H1 (cell line): ENCODE measurements around the gene SLC35G2. TPM values are rescaled to one million over a fixed set of nuclear protein-coding genes. Genes with fewer than 3 reads are reported as not detected.
"Not testable (repeated sequence)": the region's sequence is repeated elsewhere in the genome, so short reads cannot be mapped to it uniquely, and the experiment has no call there.

ENCODE experiments used
- CTCF ChIA-PET: fragments of 300-600 bp; sonication (Branson Sonifier 250); formaldehyde crosslinking; loops from one replicate; lab custom pipeline; 2021; ENCODE audit not compliant: partially characterized antibody; lab: Charles Lee
- POLR2A ChIA-PET: fragments of 300-600 bp; sonication (Branson Sonifier 250); formaldehyde crosslinking; loops from one replicate; lab custom pipeline; 2021; ENCODE audit warnings: inconsistent platforms; ENCODE audit not compliant: partially characterized antibody; lab: Charles Lee
- DNase-seq, 2 experiments: peaks; one replicate each; pipeline versions ENCODE4 v3.0.0 to v3.0.0-alpha.2; 2010 to 2022; ENCODE audit warnings: low spot score in 2 of 2, low read depth in 1 of 2, mixed read lengths in 1 of 2
- FAIRE-seq: peaks from 2 replicates; lab custom pipeline; 2011; peaks lifted over from hg19 to GRCh38; lab: Jason Lieb, UNC
- H2AFZ ChIP-seq: 2 replicates; pipeline ENCODE4 v1.8.1; 2012; ENCODE audit warnings: low read length, inconsistent platforms
- H2AK5ac ChIP-seq: 2 replicates; pipeline ENCODE4 v1.6.1; 2013; ENCODE audit warnings: low read depth, low read length
- H2BK120ac ChIP-seq: replicated peaks from 2 replicates; pipeline ENCODE3; 2013; ENCODE audit warnings: low read depth, low read length, inconsistent platforms
- H2BK12ac ChIP-seq: 2 replicates; pipeline ENCODE4 v1.6.1; 2013; ENCODE audit warnings: low read depth, low read length
- H2BK15ac ChIP-seq: 2 replicates; pipeline ENCODE4 v1.6.1; 2013; ENCODE audit warnings: low read length
- H2BK20ac ChIP-seq: 2 replicates; pipeline ENCODE4 v1.6.1; 2013; ENCODE audit warnings: low read length
- H2BK5ac ChIP-seq: 2 replicates; pipeline ENCODE4 v1.6.1; 2013; ENCODE audit warnings: low read depth, low read length
- H3K14ac ChIP-seq: 2 replicates; pipeline ENCODE4 v1.6.1; 2013; ENCODE audit warnings: inconsistent platforms; ENCODE audit not compliant: insufficient read length
- H3K18ac ChIP-seq: 2 replicates; pipeline ENCODE4 v1.6.1; 2013; ENCODE audit warnings: low read length; ENCODE audit errors: extremely low read depth
- H3K23ac ChIP-seq: 2 replicates; pipeline ENCODE4 v1.6.1; 2013; ENCODE audit warnings: inconsistent platforms; ENCODE audit not compliant: insufficient read length
- H3K23me2 ChIP-seq: 2 replicates; pipeline ENCODE4 v1.6.1; 2013; ENCODE audit warnings: low read depth, low read length
- H3K27ac ChIP-seq: 2 replicates; pipeline ENCODE4 v1.6.1; 2011; ENCODE audit warnings: low read depth, low read length, inconsistent platforms
- H3K27me3 ChIP-seq, 4 experiments: replicated peaks in 1 of 4; 1 replicate in 1 of 4; 2 replicates in 3 of 4; pipeline versions ENCODE4 v1.6.1 to v1.8.1; 2011 to 2013; ENCODE audit warnings: low read length in 3 of 4, mild to moderate bottlenecking in 3 of 4, inconsistent platforms in 2 of 4, mixed read lengths in 2 of 4, moderate library complexity in 1 of 4; ENCODE audit not compliant: control insufficient read depth in 3 of 4, insufficient read depth in 3 of 4; ENCODE audit errors: extremely low read depth in 1 of 4
- H3K36me3 ChIP-seq, 4 experiments: 2 replicates each; pipeline versions ENCODE4 v1.6.1 to v1.8.1; 2011 to 2013; ENCODE audit warnings: mild to moderate bottlenecking in 4 of 4, low read length in 3 of 4, moderate library complexity in 2 of 4, control low read depth in 1 of 4, inconsistent platforms in 1 of 4; ENCODE audit not compliant: insufficient read depth in 4 of 4, control insufficient read depth in 2 of 4
- H3K4ac ChIP-seq: replicated peaks from 2 replicates; pipeline ENCODE3; 2013; ENCODE audit warnings: low read length, low read depth, mixed read lengths, inconsistent platforms; ENCODE audit not compliant: insufficient read length
- H3K4me1 ChIP-seq, 4 experiments: replicated peaks in 1 of 4; 1 replicate in 1 of 4; 2 replicates in 3 of 4; pipeline versions ENCODE4 v1.6.1 to v1.8.1; 2011 to 2013; ENCODE audit warnings: low read length in 3 of 4, inconsistent platforms in 2 of 4, mixed read lengths in 1 of 4; ENCODE audit not compliant: insufficient read depth in 4 of 4, control insufficient read depth in 3 of 4
- H3K4me2 ChIP-seq, 2 experiments: 2 replicates each; pipeline versions ENCODE4 v1.6.1 to v1.8.1; 2011 to 2013; ENCODE audit warnings: low read depth in 2 of 2, low read length in 2 of 2, control low read depth in 1 of 2, inconsistent platforms in 1 of 2, mild to moderate bottlenecking in 1 of 2; ENCODE audit not compliant: insufficient read depth in 1 of 2
- H3K4me3 ChIP-seq, 4 experiments: fragments of 200-600, 300-600 bp in 1 of 4; sonication (generic), shearing (Covaris generic), sonication (Bioruptor Twin) in 1 of 4; 2 replicates each; pipeline versions ENCODE4 v1.5.1 to v1.8.1; 2011 to 2016; ENCODE audit warnings: low read length in 4 of 4, low read depth in 3 of 4, control low read depth in 2 of 4, inconsistent platforms in 2 of 4, mild to moderate bottlenecking in 2 of 4, mixed read lengths in 1 of 4, moderate library complexity in 1 of 4; ENCODE audit not compliant: insufficient read depth in 2 of 4; ENCODE audit errors: extremely low read depth in 1 of 4
- H3K56ac ChIP-seq: replicated peaks from 2 replicates; pipeline ENCODE3; 2013; ENCODE audit warnings: low read depth, mild to moderate bottlenecking, mixed read lengths, low read length, inconsistent platforms; ENCODE audit not compliant: insufficient read length
- H3K79me1 ChIP-seq: 2 replicates; pipeline ENCODE4 v1.6.1; 2013; ENCODE audit warnings: low read depth, low read length, control low read depth
- H3K79me2 ChIP-seq, 2 experiments: 2 replicates each; pipeline versions ENCODE4 v1.6.1 to v1.8.1; 2012 to 2013; ENCODE audit warnings: low read length in 2 of 2, mild to moderate bottlenecking in 2 of 2, inconsistent platforms in 1 of 2; ENCODE audit not compliant: insufficient read depth in 2 of 2, control insufficient read depth in 1 of 2
- H3K9ac ChIP-seq, 4 experiments: replicated peaks in 1 of 4; 1 replicate in 1 of 4; 2 replicates in 3 of 4; pipeline versions ENCODE4 v1.6.1 to v1.8.1; 2011 to 2013; ENCODE audit warnings: low read depth in 3 of 4, low read length in 3 of 4, control low read depth in 2 of 4, mild to moderate bottlenecking in 2 of 4, moderate library complexity in 2 of 4, inconsistent platforms in 1 of 4; ENCODE audit errors: extremely low read depth in 1 of 4
- H3K9me3 ChIP-seq, 2 experiments: 2 replicates each; pipeline versions ENCODE4 v1.6.1 to v1.8.1; 2012 to 2013; ENCODE audit warnings: mild to moderate bottlenecking in 2 of 2, moderate library complexity in 2 of 2, control low read depth in 1 of 2, inconsistent platforms in 1 of 2, low read depth in 1 of 2, low read length in 1 of 2, mixed read lengths in 1 of 2; ENCODE audit not compliant: insufficient read depth in 2 of 2
- H4K20me1 ChIP-seq, 2 experiments: replicated peaks in 1 of 2; 2 replicates each; pipeline versions ENCODE3 to v1.8.1; 2011 to 2013; ENCODE audit warnings: inconsistent platforms in 2 of 2, low read length in 2 of 2, mild to moderate bottlenecking in 1 of 2; ENCODE audit not compliant: insufficient read depth in 2 of 2, control insufficient read depth in 1 of 2
- H4K5ac ChIP-seq: 2 replicates; pipeline ENCODE4 v1.6.1; 2013; ENCODE audit warnings: low read length, low read depth, mixed read lengths, inconsistent platforms; ENCODE audit not compliant: insufficient read length
- H4K8ac ChIP-seq: 2 replicates; pipeline ENCODE4 v1.8.0; 2013; ENCODE audit warnings: mild to moderate bottlenecking, moderate library complexity, low read length, inconsistent platforms; ENCODE audit not compliant: insufficient read depth; ENCODE audit errors: extremely low read depth
- H4K91ac ChIP-seq: replicated peaks from 2 replicates; pipeline ENCODE3; 2013; ENCODE audit warnings: low read length, mixed read lengths, inconsistent platforms; ENCODE audit not compliant: insufficient read length
- WGBS, 2 experiments: shearing (Covaris generic) in 1 of 2; methylation state at CpG; one replicate each; pipeline versions ENCODE4 v1.1.6 to v1.1.7; 2013 to 2015; ENCODE audit warnings: low lambda C conversion rate in 2 of 2, mixed read lengths in 2 of 2, inconsistent platforms in 1 of 2, low coverage in 1 of 2, missing lambda C conversion rate in 1 of 2; ENCODE audit not compliant: insufficient replicate concordance in 2 of 2, insufficient coverage in 1 of 2, insufficient read length in 1 of 2; ENCODE audit errors: extremely low coverage in 1 of 2, missing lambda C conversion rate in 1 of 2; 5-methylcytosine and 5-hydroxymethylcytosine counted together
- polyA plus RNA-seq, 7 experiments: library from polyadenylated mRNA; depleted of rRNA in 3 of 7; stranded (reverse) in 5 of 7; unstranded in 2 of 7; fragments of >200 nt in 5 of 7; fragments of 200-250 nt in 2 of 7; gene quantifications; 1 replicate in 5 of 7; 2 replicates in 1 of 7; 4 replicates in 1 of 7; pipeline versions ENCODE4 v1.2.1 to v1.2.3, GENCODE V29; 2011 to 2013; ENCODE audit warnings: missing spikeins in 2 of 7, mixed read lengths in 2 of 7
- total RNA-seq: library from RNA; stranded (reverse); fragmentation: NEBNext Ultra II Directional; extraction: Animal tissue kit (Norgen Biotek cat#: 25700); gene quantifications from 2 replicates; pipeline ENCODE4 v1.2.1, GENCODE V29; 2021

SLC35G2 gene
- total and polyA plus RNA-seq, 2 of the 8 experiments (the other 6 are each of a cell fraction or from before 2014, with no cell fraction given) = 5.2 to 6.4 TPM

DNA sequence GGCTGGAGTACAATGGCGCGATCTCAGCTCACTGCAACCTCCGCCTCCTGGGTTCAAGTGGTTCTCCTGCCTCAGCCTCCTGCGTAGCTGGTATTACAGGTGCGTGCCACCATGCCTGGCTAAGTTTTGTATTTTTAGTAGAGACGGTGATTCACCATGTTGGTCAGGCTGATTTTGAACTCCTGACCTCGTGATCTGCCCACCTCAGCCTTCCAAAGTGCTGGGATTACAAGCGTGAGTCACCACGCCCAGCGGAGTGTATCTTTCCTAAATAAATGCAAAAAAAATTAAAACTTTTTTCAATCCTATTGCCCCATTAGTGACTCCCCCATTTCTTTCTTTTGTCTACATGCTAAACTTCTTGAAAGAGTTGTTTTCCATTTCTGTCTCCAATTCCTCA lies 17.8 kb upstream of the SLC35G2 start:
- H3K27ac ChIP-seq, H3K4ac ChIP-seq, H3K36me3 ChIP-seq, H2BK12ac ChIP-seq, H3K18ac ChIP-seq, H2AK5ac ChIP-seq, H3K79me1 ChIP-seq, H4K8ac ChIP-seq, H4K5ac ChIP-seq, H2BK120ac ChIP-seq, H3K79me2 ChIP-seq, H3K4me1 ChIP-seq, H2BK20ac ChIP-seq, H3K14ac ChIP-seq, H3K4me2 ChIP-seq, H3K4me3 ChIP-seq, H3K23ac ChIP-seq, H4K91ac ChIP-seq, POLR2A ChIA-PET, H2BK15ac ChIP-seq, DNase-seq, H3K27me3 ChIP-seq, H3K23me2 ChIP-seq, H4K20me1 ChIP-seq, H3K56ac ChIP-seq, H3K9ac ChIP-seq, H2AFZ ChIP-seq, H2BK5ac ChIP-seq, H3K9me3 ChIP-seq, FAIRE-seq: not testable (repeated sequence)
- WGBS, 2 experiments = 97% methylated on average over 7 of the region's 10 CpGs; no CpG with 5 or more reads in 1 of the 2 experiments
- CTCF ChIA-PET = interaction anchor here (0.6 to 1.0 kb wide), 2 partner anchors 9 to 15 kb away, joined by 3 read pairs; no protein-coding TSS in a partner anchor
